ENCODE measurements around the gene ZNF837.

DNA sequence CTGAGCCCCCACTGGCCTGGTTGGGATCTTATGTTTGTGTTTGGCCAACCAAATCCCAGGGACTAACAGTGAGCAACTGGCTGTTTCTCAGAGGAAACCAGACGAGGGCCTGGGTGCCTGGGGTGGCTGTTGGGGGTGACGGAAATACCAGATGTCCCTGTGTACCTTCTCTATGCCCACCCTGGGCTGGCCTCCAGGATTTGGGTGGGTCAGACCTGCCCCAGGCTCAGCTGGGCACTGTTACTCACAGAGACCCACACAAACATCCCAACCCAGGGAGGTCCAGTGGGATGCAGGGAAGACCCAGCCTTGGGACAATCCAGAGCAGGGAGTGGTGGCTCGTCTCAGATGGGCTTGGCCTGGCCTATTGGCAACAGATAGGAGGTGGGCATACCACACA, 45.2 kb downstream of the ZNF837 start:
- TF ChIP-seq, protein P1, sequence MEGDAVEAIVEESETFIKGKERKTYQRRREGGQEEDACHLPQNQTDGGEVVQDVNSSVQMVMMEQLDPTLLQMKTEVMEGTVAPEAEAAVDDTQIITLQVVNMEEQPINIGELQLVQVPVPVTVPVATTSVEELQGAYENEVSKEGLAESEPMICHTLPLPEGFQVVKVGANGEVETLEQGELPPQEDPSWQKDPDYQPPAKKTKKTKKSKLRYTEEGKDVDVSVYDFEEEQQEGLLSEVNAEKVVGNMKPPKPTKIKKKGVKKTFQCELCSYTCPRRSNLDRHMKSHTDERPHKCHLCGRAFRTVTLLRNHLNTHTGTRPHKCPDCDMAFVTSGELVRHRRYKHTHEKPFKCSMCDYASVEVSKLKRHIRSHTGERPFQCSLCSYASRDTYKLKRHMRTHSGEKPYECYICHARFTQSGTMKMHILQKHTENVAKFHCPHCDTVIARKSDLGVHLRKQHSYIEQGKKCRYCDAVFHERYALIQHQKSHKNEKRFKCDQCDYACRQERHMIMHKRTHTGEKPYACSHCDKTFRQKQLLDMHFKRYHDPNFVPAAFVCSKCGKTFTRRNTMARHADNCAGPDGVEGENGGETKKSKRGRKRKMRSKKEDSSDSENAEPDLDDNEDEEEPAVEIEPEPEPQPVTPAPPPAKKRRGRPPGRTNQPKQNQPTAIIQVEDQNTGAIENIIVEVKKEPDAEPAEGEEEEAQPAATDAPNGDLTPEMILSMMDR (IDR thresholded peaks at IDR 0.05; ENCODE audit: borderline replicate concordance, extremely low read depth, low read length, poor library complexity, severe bottlenecking), result no peak
- no peak for TF ChIP-seq EZH2 (IDR thresholded peaks at IDR 0.05; ENCODE audit: borderline replicate concordance, low read depth, low read length, severe bottlenecking)

Measured in DND-41 (cell line).